ENCODE measurements around the gene ACLY. TPM values are rescaled to one million over a fixed set of nuclear protein-coding genes. Genes with fewer than 3 reads are reported as not detected.

The ACLY gene
- total RNA-seq, 2 experiments from 2014 or later: 185 to 186 TPM

- ChIA-PET POLR2A (interaction anchor here (1.0 to 6.0 kb wide), 4 partner anchors 12 to 87 kb away, joined by 3 to 40 read pairs (median 6); partner anchors contain the start of genes ACLY and DNAJC7), CTCF (interaction anchor here (0.6 to 3.2 kb wide), 11 partner anchors 12 to 251 kb away, joined by 3 to 13 read pairs (median 3); partner anchors contain the start of genes ACLY and NKIRAS2)
- DNase-seq (peak; percentile 98), ATAC-seq (peak; percentile 99)
- peaks cover 4% of the 10 kb centered on the region for H3K36me3 Mint-ChIP-seq (ENCODE audit: low read depth)
- H3K9me3 Mint-ChIP-seq: no peaks in the 10 kb centered on the region
- TF ChIP-seq, protein P1, sequence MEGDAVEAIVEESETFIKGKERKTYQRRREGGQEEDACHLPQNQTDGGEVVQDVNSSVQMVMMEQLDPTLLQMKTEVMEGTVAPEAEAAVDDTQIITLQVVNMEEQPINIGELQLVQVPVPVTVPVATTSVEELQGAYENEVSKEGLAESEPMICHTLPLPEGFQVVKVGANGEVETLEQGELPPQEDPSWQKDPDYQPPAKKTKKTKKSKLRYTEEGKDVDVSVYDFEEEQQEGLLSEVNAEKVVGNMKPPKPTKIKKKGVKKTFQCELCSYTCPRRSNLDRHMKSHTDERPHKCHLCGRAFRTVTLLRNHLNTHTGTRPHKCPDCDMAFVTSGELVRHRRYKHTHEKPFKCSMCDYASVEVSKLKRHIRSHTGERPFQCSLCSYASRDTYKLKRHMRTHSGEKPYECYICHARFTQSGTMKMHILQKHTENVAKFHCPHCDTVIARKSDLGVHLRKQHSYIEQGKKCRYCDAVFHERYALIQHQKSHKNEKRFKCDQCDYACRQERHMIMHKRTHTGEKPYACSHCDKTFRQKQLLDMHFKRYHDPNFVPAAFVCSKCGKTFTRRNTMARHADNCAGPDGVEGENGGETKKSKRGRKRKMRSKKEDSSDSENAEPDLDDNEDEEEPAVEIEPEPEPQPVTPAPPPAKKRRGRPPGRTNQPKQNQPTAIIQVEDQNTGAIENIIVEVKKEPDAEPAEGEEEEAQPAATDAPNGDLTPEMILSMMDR (IDR thresholded peaks at IDR 0.05): peak; percentile 25
- intact Hi-C loops (cut with micrococcal nuclease): no loop called here
- H3K27ac Mint-ChIP-seq: peak within 1 kb of the TSS; percentile 96
- peaks cover 1% of the 10 kb centered on the region for H3K27me3 Mint-ChIP-seq
- H3K4me3 Mint-ChIP-seq: peak within 1 kb of the TSS; percentile 93
- H3K4me1 Mint-ChIP-seq (ENCODE audit: low read depth): peaks cover 21% of the 10 kb centered on the region
These were observed 11.5 kb upstream of the ACLY start, which contains the start of gene ODAD4 for GRCh38 chr17:41930009-41930832. ODAD4 (plus strand) TSS chr17:41930617; CDS start chr17:41930724, 107 bp downstream.

GRCh38 chr17:41928693-41929251 is 10.0 kb upstream of the ACLY start:
- CTCF ChIA-PET: interaction anchor here (0.6 to 3.2 kb wide), 5 partner anchors 10 to 137 kb away, joined by 3 to 13 read pairs (median 3); partner anchors contain the start of gene ACLY
- ATAC-seq: no peak
- Mint-ChIP-seq H3K4me3 (peak overlapping the region; percentile 93), H3K36me3 (ENCODE audit: low read depth) (peaks cover 4% of the 10 kb centered on the region), H3K9me3 (no peaks in the 10 kb centered on the region), H3K27me3 (no peaks in the 10 kb centered on the region), H3K4me1 (ENCODE audit: low read depth) (peaks cover 21% of the 10 kb centered on the region), H3K27ac (peak overlapping the region; percentile 96)
- TF ChIP-seq, protein P1 (IDR thresholded peaks at IDR 0.05): no peak
- POLR2A ChIA-PET: interaction anchor here (6.0 kb wide), 1 partner anchor 10 kb away, joined by 40 read pairs; the partner anchor contains the start of gene ACLY
- DNase-seq: peak; percentile 38
- intact Hi-C loops (cut with micrococcal nuclease): no loop called here

DNA sequence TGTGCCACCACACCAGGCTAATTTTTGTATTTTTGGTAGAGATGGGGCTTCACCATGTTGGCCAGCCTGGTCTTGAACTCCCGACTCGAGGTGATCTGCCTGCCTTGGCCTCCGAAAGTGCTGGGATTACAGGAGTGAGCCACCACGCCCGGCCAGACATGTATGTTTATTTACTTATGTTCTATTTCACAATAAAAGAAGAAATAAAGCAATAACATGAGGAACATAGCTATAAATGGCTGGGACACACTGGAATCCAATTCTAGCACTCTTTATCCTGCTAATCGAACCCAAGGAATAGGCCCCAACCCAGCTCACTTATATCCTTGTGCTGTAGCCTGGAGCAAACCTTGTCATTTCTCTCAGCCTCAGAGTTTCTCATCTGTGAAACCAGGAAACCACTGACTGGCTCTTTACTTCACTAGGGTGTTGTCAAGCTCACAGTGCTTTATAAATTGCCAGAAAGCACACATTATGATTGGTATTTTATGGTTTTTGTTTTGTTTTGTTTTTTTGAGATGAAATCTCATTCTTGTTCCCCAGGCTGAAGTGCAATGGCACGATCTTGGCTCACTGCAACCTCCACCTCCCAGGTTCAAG is 7.3 kb upstream of the ACLY start:
- intact Hi-C loops (cut with micrococcal nuclease): no loop called here
- ChIA-PET POLR2A (interaction anchor here (0.6 to 6.0 kb wide), 3 partner anchors 8 to 243 kb away, joined by 3 to 40 read pairs (median 3); partner anchors contain the start of genes ACLY and KLHL11), CTCF (no interaction called here)
- ATAC-seq (no peak), DNase-seq (no peak)
- Mint-ChIP-seq H3K36me3 (ENCODE audit: low read depth) (peaks cover 4% of the 10 kb centered on the region), H3K4me3 (no peak overlapping the region), H3K9me3 (no peaks in the 10 kb centered on the region), H3K27ac (no peak overlapping the region), H3K27me3 (no peaks in the 10 kb centered on the region), H3K4me1 (ENCODE audit: low read depth) (peaks cover 15% of the 10 kb centered on the region)
- TF ChIP-seq, protein P1 (IDR thresholded peaks at IDR 0.05): no peak

DNA sequence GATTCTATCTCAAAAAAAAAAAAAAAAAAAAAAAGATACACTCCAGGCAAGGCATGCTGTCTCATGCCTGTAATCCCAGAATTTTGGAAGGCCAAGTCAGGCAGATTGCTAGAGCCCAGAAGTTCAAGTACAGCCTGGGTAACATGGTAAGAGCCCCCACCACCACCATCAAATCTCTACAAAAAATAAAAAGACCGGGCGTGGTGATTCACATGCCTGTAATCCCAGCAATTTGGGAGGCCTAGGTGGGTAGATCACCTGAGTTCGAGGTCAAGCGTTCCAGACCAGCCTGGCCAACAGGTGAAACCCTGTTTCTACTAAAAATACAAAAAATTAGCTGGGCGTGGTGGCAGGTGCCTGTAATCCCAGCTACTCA is 1.8 kb upstream of the ACLY start:
- intact Hi-C loops (cut with micrococcal nuclease): no loop called here
- TF ChIP-seq, protein P1 (IDR thresholded peaks at IDR 0.05): no peak
- Mint-ChIP-seq H3K27ac (no peak overlapping the region), H3K4me1 (ENCODE audit: low read depth) (peaks cover 22% of the 10 kb centered on the region), H3K4me3 (no peak overlapping the region), H3K27me3 (no peaks in the 10 kb centered on the region), H3K36me3 (ENCODE audit: low read depth) (peaks cover 2% of the 10 kb centered on the region), H3K9me3 (no peaks in the 10 kb centered on the region)
- CTCF ChIA-PET: no interaction called here
- DNase-seq: no peak
- ATAC-seq: no peak
- POLR2A ChIA-PET: no interaction called here
